NCI-H187 treated with DMSO at 0.1 percent for 48 hours (cell line): ENCODE measurements around the gene ANGPTL7.
"Not testable (repeated sequence)": the region's sequence is repeated elsewhere in the genome, so short reads cannot be mapped to it uniquely, and the experiment has no call there.

Source experiments
- DNase-seq: peaks from one replicate; lab custom pipeline; 2025; lab: John Stamatoyannopoulos, UW

The ANGPTL7 gene

GRCh38 chr1:11188858-11189451 is at the start of gene ANGPTL7:
Gene ANGPTL7, plus strand, starts transcription at chr1:11189355. Its CDS starts 225 bp downstream, at chr1:11189580.
- DNase-seq = no peak

GRCh38 chr1:11142618-11143391 is 46.4 kb upstream of the ANGPTL7 start:
- DNase-seq = no peak

GRCh38 chr1:11143401-11143800 is 45.8 kb upstream of the ANGPTL7 start:
- no peak for DNase-seq

GRCh38 chr1:11143907-11144306 is 45.2 kb upstream of the ANGPTL7 start:
- no peak for DNase-seq

- no peak for DNase-seq
These were observed 44.4 kb upstream of the ANGPTL7 start for GRCh38 chr1:11144570-11145256.

GRCh38 chr1:11145741-11146140 is 43.4 kb upstream of the ANGPTL7 start:
- DNase-seq = no peak

- no peak for DNase-seq
These were observed 41.9 kb upstream of the ANGPTL7 start for GRCh38 chr1:11147197-11147770.

- DNase-seq = no peak
These were observed 38.8 kb upstream of the ANGPTL7 start for GRCh38 chr1:11150326-11150725.

GRCh38 chr1:11151114-11151513 is 38.0 kb upstream of the ANGPTL7 start:
- DNase-seq = no peak

GRCh38 chr1:11151826-11152612 is 37.1 kb upstream of the ANGPTL7 start:
- DNase-seq = no peak

- DNase-seq = no peak
These were observed 36.4 kb upstream of the ANGPTL7 start for GRCh38 chr1:11152755-11153154.

- DNase-seq = no peak
These were observed 36.0 kb upstream of the ANGPTL7 start for GRCh38 chr1:11153184-11153583.

GRCh38 chr1:11156441-11156840 is 32.7 kb upstream of the ANGPTL7 start:
- no peak for DNase-seq

- no peak for DNase-seq
These were observed 32.2 kb upstream of the ANGPTL7 start for GRCh38 chr1:11156963-11157362.

GRCh38 chr1:11157394-11157793 is 31.8 kb upstream of the ANGPTL7 start:
- DNase-seq = no peak

GRCh38 chr1:11157867-11158266 is 31.3 kb upstream of the ANGPTL7 start:
- no peak for DNase-seq

GRCh38 chr1:11158291-11158690 is 30.9 kb upstream of the ANGPTL7 start:
- no peak for DNase-seq

GRCh38 chr1:11158720-11159321 is 30.3 kb upstream of the ANGPTL7 start:
- DNase-seq = no peak

- DNase-seq = not testable (repeated sequence)
These were observed 26.4 kb upstream of the ANGPTL7 start for GRCh38 chr1:11162752-11163151.

- DNase-seq = not testable (repeated sequence)
These were observed 22.4 kb upstream of the ANGPTL7 start for GRCh38 chr1:11166744-11167143.

GRCh38 chr1:11168731-11169130 is 20.4 kb upstream of the ANGPTL7 start:
- no peak for DNase-seq
